AML-193 (cell line): Measurements from ENCODE around the gene PRELID3B.

Experiments used
- DNase-seq, 2 experiments: peaks; one replicate each; lab custom pipeline; 2025; lab: John Stamatoyannopoulos, UW

PRELID3B gene

GRCh38 chr20:58994390-58995159 is 48.0 kb downstream of the PRELID3B start:
- no peak for DNase-seq

GRCh38 chr20:58993332-58994248 is 49.0 kb downstream of the PRELID3B start:
- DNase-seq = no peak

- DNase-seq = no peak
Measured at GRCh38 chr20:58992911-58993310, 49.7 kb downstream of the PRELID3B start.

GRCh38 chr20:58991715-58992114 is 50.9 kb downstream of the PRELID3B start:
- DNase-seq = no peak

- DNase-seq = no peak
Measured at GRCh38 chr20:58990651-58991445, 51.7 kb downstream of the PRELID3B start.

- no peak for DNase-seq
Measured at GRCh38 chr20:58989196-58989595, 53.4 kb downstream of the PRELID3B start.

- DNase-seq = no peak
Measured at GRCh38 chr20:58988565-58988882, 54.1 kb downstream of the PRELID3B start.

- DNase-seq = no peak
Measured at GRCh38 chr20:58987790-58988564, 54.6 kb downstream of the PRELID3B start.

- no peak for DNase-seq
Measured at GRCh38 chr20:58986968-58987517, 55.5 kb downstream of the PRELID3B start.

GRCh38 chr20:58986286-58986967 is 56.2 kb downstream of the PRELID3B start:
- no peak for DNase-seq

- DNase-seq = no peak
Measured at GRCh38 chr20:58985656-58986055, 56.9 kb downstream of the PRELID3B start.

GRCh38 chr20:58984691-58985090 is 57.9 kb downstream of the PRELID3B start:
- no peak for DNase-seq
